HG03378 (cell line): ENCODE measurements around the gene CDRT15.
"Not testable (repeated sequence)": the region's sequence is repeated elsewhere in the genome, so short reads cannot be mapped to it uniquely, and the experiment has no call there.

ENCODE experiments used
- ATAC-seq: cut with Tn5 transposase; IDR thresholded peaks from one replicate; pipeline ENCODE4 v1.9.1; 2021; ENCODE audit warnings: mild to moderate bottlenecking, moderate library complexity; ENCODE audit not compliant: unreplicated experiment

The CDRT15 gene

GRCh38 chr17:14186443-14186842 is 50.2 kb downstream of the CDRT15 start:
- ATAC-seq: not testable (repeated sequence)
